Kasumi-1 (cell line): ENCODE data around the gene ARCN1.
"Not testable (repeated sequence)": the region's sequence is repeated elsewhere in the genome, so short reads cannot be mapped to it uniquely, and the experiment has no call there.

Experiments
- DNase-seq, 2 experiments: peaks; one replicate each; lab custom pipeline; 2025; lab: John Stamatoyannopoulos, UW

The ARCN1 gene

DNA sequence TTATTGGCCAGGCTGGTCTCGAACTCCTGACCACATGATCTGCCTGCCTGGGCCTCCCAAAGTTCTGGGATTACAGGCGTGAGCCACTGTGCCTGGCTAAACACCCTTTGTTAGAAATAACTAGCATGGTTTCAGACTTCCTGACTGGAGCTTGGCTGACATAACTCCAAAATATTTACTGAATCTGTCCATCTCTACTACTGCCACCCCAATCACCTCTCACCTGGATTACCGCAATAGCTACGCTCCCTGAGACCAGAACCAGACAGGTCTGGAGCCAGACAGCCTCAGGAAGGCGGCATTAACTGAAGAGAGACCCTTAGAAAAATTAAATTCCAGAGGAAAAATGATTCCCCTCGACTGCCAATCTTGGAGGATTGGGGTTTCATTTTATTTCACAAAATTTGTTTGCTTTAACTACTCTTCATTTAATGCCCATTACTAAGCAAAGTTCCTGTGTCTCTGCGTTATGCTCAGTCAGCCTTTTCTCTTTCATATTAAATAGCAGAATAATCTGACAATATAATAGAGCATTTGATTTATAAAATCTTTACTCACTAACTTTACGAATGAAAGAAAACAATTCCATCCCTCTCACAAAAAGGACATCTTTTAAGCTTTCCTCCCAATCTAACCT lies 28.1 kb upstream of the ARCN1 start:
- no peak for DNase-seq

DNA sequence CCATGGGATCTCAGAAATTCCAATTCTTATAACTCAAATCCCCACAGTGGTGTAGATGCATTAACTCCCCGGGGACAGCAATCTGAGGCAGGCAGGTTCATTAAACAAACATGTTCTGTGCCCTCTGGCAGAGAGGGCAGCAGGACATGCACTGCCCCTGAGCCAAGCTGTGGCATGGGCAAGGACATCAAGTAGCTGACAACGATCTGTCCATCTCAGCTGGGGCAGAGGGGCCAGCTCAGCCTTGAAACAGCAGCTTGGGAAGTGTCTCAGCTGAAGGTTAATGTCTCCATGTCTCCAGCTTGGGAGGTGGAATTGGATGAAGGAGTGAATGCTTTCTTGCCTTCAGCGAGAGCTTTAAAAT lies 27.6 kb upstream of the ARCN1 start:
- no peak for DNase-seq

GRCh38 chr11:118545533-118545932 lies 26.7 kb upstream of the ARCN1 start:
- DNase-seq = no peak

GRCh38 chr11:118547132-118547531 lies 25.1 kb upstream of the ARCN1 start:
- DNase-seq = no peak

GRCh38 chr11:118552341-118552740 lies 19.9 kb upstream of the ARCN1 start:
- no peak for DNase-seq

DNA sequence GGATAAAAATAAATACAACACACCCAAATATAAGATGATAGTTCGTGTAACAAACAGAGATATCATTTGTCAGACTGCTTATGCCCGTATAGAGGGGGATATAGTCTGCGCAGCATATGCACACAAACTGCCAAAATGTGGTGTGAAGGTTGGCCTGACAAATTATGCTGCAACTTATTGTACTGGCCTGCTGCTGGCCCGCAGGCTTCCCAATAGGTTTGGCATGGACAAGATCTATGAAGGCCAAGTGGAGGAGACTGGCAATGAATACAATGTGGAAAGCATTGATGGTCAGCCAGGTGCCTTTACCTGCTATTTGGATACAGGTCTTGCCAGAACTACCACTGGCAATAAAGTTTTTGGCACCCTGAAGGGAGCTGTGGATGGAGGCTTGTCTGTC lies 11.4 kb upstream of the ARCN1 start:
- no peak for DNase-seq

DNA sequence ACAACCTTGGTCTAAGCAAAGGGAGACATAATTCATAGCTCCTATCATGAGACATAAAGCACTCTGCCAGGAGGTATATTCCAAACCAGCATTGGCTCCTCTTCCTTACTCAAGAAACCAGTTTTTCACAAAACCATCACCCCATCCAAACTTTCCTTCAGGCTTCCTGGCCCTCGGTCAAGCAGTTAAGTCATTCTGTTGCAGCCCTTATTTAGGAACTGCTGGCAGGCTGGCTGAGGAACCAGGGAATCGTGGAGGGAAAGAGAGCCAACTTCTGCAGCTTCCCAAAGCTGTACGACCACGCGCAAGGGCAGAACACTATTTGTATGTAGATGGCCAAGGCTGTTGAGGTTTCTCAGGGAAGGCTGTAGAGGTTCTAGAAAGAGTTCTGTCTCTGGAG lies 7.2 kb upstream of the ARCN1 start:
- DNase-seq = no peak

DNA sequence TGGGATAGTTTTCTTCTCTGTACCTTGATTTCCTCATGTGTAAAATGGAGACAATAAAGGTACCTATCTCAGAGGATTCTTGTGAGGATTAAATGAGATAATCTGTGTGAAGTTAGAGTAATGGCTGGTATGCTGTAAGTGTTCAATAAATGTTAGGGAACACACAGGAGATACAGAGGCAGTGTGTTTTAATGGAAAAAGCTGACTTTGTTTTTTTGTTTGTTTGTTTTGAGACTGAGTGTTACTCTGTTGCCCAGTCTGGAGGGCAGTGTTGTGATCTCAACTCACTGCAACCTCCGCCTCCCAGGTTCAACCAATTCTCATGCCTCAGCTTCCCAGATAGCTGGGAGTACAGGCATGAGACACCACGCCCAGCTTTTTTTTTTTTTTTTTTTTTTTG lies 2.5 kb upstream of the ARCN1 start:
- DNase-seq = no peak

DNA sequence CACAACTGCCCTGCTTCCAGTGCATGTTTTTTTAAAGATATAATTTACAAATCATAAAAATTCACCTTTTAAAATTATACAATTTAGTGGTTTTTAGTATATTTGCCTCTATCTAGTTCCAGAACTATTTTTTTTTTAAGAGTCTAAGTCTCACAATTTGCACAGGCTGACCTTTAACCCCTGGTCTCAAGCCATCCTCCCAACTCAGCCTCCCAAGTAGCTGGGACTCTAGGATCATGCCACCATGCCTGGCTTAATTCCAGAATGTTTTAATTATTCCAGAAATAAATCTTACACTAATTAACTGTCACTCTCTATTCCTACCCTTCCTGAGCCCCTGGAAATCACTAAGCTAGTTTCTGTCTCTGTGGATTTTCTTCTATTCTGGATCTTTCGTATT lies 1.4 kb upstream of the ARCN1 start:
- no peak for DNase-seq

DNA sequence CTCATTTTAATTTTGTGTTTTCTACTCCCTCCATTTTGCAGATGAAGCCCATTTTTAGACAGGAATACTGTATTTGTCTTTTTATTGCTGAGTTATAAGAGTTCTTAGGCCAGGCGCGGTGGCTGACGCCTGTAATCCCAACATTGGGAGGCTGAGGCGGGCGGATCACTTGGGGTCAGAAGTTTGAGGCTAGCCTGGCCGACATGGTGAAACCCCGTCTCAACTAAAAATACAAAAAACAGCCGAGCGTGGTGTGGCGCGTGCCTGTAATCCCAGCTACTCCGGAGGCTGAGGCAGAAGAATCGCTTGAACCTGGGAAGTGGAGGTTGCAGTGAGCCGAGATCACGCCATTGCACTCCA lies 528 bp upstream of the ARCN1 start:
- DNase-seq = not testable (repeated sequence)

DNA sequence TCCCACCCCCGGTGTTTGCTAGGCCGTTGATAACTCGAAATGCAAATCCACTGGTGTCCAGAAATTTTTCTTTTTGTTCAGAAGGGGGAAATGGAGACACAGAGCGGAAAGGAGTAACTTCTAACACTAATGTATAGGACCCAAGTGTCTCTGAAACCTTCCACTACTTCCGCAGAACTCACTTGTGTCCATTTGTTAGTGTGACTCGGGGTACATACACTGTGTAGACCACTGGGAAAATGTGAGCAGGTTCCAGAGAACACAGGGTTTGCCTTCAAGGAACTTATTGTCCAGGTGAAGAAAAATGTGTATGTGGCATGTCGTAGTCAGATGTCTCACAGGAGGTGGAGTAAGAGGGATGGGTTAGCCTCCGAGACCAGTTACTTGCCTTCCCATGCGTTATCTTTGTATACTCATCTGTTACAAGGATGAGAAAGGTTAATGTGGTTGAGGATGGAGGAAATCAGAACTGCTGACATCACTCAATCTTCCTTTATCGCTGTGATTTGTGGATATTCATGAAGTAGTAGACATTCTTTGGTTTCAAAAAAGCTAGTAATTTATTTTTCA lies 857 bp downstream of the ARCN1 start:
- DNase-seq = peak; percentile 24 to 58

DNA sequence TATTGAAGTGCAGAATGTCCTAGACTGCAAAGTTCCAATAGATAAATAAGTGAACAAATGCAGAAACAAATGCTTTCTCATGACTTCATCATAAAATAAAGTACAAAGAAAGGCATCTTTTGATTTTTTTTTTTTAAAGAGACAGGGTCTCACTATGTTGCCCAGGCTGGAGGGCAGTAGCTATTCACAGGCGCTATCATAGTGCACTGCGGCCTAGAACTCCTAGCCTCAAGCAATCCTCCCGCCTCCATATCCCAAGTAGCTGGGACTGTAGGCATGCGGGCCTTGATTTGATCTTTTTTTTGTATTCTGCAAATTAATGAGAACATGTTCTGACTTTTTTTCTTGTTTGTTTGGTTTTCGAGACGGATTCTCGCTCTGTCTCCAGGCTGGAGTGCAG lies 2.4 kb downstream of the ARCN1 start:
- no peak for DNase-seq

DNA sequence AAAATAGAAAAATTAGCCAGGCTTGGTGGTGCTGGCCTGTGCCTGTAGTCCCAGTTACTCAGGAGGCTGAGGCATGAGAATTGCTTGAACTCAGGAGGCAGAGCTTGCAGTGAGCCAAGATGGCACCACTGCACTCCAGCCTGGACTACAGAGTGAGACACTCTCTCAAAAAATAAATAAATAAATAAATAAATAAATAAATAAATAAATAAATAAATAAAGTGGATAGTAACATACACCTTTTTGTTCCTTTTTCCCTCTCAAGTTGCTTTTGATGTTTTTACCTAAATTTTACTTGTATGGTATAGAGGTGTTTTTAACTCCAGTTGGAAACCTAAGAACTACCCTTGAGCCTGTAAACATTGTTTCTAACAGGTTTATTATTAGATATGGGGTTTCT lies 5.8 kb downstream of the ARCN1 start:
- DNase-seq = not testable (repeated sequence)

GRCh38 chr11:118581057-118581456 lies 8.8 kb downstream of the ARCN1 start:
- no peak for DNase-seq

DNA sequence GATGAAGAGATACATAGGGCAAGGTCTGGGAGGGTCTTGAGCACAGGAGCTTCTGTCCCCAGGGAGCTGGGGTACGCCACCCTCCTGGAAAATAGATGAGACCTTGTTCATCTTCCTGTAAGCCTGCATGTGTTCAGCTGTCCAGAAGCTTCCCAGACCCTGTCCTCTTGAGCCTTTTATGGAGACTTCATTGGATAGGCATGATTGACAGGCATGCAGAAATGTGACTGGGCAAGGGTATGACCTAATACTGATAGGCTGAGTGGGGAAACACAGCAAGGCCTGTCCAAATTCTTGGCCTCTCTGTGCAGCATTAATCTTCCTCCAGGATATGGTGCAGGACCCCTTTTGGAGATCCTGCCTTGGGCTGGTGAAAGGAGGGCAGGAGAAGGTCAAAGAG lies 15.7 kb downstream of the ARCN1 start:
- DNase-seq = no peak

DNA sequence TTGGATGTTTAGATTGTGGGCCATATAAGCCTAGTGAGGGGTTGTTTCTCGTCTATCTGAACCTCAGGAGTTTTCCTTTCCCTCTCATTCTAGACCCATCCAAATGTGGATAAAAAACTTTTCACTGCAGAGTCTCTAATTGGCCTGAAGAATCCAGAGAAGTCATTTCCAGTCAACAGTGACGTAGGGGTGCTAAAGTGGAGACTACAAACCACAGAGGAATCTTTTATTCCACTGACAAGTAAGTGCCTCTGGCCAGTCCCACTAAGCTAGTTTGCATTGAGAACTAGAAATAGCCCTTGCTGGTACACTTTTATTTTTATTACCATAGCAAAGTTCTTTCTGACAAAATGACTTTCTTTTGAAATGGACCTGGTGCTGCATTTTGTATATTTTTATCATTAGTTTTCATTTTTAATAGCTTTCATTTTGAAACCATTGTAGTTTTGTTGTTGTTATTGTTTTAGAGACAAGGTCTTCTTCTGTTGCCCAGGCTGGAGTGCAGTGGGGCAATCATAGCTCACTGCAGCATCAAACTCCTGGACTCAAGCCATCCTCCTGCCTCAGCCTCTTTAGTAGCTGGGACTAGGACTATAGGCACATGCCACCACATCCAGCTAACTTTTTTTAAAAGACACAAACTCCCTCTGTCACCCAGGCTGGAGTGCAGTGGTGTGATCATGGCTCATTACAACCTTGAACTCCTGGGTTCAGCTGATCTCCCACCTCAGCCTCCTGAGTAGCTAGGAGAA lies 20.6 kb downstream of the ARCN1 start:
- DNase-seq = no peak

GRCh38 chr11:118594984-118595383 lies 22.8 kb downstream of the ARCN1 start:
- peak; percentile 55 to 70 for DNase-seq

DNA sequence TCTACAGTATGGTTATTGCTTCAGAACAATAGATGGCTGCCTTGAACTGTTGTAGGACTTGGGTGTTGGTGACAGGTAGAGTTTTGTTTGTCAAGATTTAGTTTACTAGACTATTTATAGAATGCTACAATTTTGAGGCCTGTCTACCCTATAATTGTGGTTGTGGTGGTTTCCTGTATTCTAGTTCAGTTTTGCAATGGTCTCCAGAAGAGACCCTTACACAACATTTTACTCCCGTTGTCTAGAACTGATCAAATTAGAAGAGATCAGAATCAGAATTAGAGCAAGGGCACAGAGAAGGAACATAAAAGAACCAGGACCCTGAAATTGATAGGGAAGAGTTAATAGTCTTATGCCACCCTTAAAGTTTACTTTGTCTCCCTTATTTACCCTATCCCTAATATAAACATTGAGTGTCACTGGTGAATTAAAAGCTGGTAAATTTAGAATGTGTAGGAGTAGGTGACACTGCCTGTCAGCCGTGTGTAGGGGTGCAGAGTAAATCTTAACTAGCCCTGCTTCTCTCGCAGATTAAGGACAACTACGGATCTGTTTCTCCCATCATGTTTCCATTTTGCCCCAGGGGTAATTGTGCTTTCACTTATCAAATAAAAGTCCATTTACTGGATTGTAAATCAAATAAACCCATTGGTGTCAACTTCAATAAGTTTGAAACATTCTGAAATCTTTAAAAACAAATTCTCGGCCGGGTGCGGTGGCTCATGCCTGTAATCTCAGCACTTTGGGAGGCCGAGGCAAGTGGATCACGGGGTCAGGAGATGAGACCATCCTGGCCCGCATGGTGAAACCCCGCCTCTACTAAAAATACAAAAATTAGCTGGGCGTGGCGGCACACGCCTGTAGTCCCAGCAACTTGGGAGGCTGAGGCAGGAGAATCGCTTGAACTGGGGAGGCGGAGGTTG lies 24.3 kb downstream of the ARCN1 start:
- DNase-seq = peak in 1 of 2 experiments; percentile 23

- no peak for DNase-seq
These were observed 25.3 kb downstream of the ARCN1 start for GRCh38 chr11:118597556-118597955.

GRCh38 chr11:118602331-118602730 lies 30.1 kb downstream of the ARCN1 start:
- no peak for DNase-seq

DNA sequence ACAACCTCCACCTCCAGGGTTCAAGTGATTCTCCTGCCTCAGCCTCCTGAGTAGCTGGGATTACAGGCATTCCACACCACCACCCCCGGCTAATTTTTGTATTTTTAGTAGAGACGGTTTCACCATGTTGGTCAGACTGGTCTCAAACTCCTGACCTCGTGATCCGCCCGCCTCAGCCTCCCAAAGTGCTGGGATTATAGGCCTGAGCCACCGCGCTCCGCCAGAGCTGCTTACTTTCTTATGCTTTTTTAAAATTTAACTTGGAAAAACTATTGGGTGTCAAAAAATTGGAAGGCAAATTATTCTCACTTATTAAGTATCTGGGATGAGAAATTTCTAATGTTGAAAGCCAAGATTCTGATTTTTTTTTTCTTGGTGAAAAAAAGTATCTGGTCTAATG lies 31.5 kb downstream of the ARCN1 start:
- DNase-seq = not testable (repeated sequence)

GRCh38 chr11:118604566-118604965 lies 32.4 kb downstream of the ARCN1 start:
- no peak for DNase-seq
